MCF 10A (cell line): ENCODE results near the gene FBXO47. TPM values are rescaled to one million over a fixed set of nuclear protein-coding genes. Genes with fewer than 3 reads are reported as not detected.

Source experiments
- BruUV-seq: library from RNA; stranded (reverse); fragments of 400-500 nt; replicated peaks from 2 replicates; lab custom pipeline; 2021; lab: Mats Ljungman, UMichigan
- CTCF ChIA-PET: fragments of 300-600 bp; sonication (Branson Sonifier 250); formaldehyde crosslinking; extraction: SDS; loops from one replicate; lab custom pipeline; 2021; ENCODE audit warnings: antibody characterized with exemption, inconsistent platforms; lab: Yijun Ruan, JAX
- POLR2A ChIA-PET: fragments of 300-600, 350-650 bp; sonication (Branson Sonifier 250); formaldehyde crosslinking; extraction: SDS; loops from one replicate; lab custom pipeline; 2020; ENCODE audit warnings: antibody characterized with exemption, inconsistent platforms; lab: Yijun Ruan, JAX
- DNase-seq: peaks from one replicate; pipeline ENCODE4 v3.0.0-alpha.2; 2018; ENCODE audit not compliant: unreplicated experiment
- H3K27ac Mint-ChIP-seq: one replicate; pipeline ENCODE4 v1.8.0; 2022; ENCODE audit warnings: mild to moderate bottlenecking, low read depth, mixed read lengths; ENCODE audit not compliant: unreplicated experiment
- H3K27me3 Mint-ChIP-seq: one replicate; pipeline ENCODE4 v1.8.0; 2022; ENCODE audit warnings: mixed read lengths; ENCODE audit not compliant: insufficient read depth, unreplicated experiment
- H3K36me3 Mint-ChIP-seq: one replicate; pipeline ENCODE4 v1.8.0; 2022; ENCODE audit warnings: mild to moderate bottlenecking, moderate library complexity, mixed read lengths; ENCODE audit not compliant: insufficient read depth, unreplicated experiment
- H3K4me1 Mint-ChIP-seq: one replicate; pipeline ENCODE4 v1.8.0; 2022; ENCODE audit warnings: mixed read lengths; ENCODE audit not compliant: insufficient read depth, unreplicated experiment
- H3K4me3 Mint-ChIP-seq: one replicate; pipeline ENCODE4 v1.8.0; 2022; ENCODE audit warnings: mild to moderate bottlenecking, moderate library complexity, mixed read lengths; ENCODE audit not compliant: unreplicated experiment
- H3K9me3 Mint-ChIP-seq: one replicate; pipeline ENCODE4 v1.8.0; 2022; ENCODE audit warnings: mixed read lengths; ENCODE audit not compliant: unreplicated experiment
- intact Hi-C: fragments of 100-400 bp; cut with micrococcal nuclease; formaldehyde crosslinking; loops from 2 replicates; pipeline ENCODE4 v1.14.1; 2022
- total RNA-seq: library from RNA; stranded (reverse); gene quantifications from 2 replicates; pipeline ENCODE4 v1.2.3, GENCODE V29; 2022
- TF ChIP-seq, protein P1 (sequence below): fragments of 200-600 bp; IDR thresholded peaks from one replicate; pipeline ENCODE4 v1.8.0; 2022; ENCODE audit warnings: antibody characterized with exemption, mild to moderate bottlenecking; ENCODE audit not compliant: unreplicated experiment

FBXO47 gene
- total RNA-seq, 1 experiment from 2014 or later: not detected

GRCh38 chr17:38920374-38921291 lies 46.6 kb downstream of the FBXO47 start:
- no peak overlapping the region for H3K4me3 Mint-ChIP-seq
- no peaks in the 10 kb centered on the region for H3K9me3 Mint-ChIP-seq
- no peaks in the 10 kb centered on the region for H3K27me3 Mint-ChIP-seq
- H3K36me3 Mint-ChIP-seq: peaks cover 57% of the 10 kb centered on the region
- DNase-seq: no peak
- ChIA-PET POLR2A (interaction anchor here (1.2 kb wide), 1 partner anchor 19 kb away, joined by 5 read pairs; no protein-coding TSS in a partner anchor), CTCF (interaction anchor here (0.9 kb wide), 1 partner anchor 10 kb away, joined by 3 read pairs; no protein-coding TSS in a partner anchor)
- intact Hi-C loops: no loop called here
- TF ChIP-seq, protein P1, sequence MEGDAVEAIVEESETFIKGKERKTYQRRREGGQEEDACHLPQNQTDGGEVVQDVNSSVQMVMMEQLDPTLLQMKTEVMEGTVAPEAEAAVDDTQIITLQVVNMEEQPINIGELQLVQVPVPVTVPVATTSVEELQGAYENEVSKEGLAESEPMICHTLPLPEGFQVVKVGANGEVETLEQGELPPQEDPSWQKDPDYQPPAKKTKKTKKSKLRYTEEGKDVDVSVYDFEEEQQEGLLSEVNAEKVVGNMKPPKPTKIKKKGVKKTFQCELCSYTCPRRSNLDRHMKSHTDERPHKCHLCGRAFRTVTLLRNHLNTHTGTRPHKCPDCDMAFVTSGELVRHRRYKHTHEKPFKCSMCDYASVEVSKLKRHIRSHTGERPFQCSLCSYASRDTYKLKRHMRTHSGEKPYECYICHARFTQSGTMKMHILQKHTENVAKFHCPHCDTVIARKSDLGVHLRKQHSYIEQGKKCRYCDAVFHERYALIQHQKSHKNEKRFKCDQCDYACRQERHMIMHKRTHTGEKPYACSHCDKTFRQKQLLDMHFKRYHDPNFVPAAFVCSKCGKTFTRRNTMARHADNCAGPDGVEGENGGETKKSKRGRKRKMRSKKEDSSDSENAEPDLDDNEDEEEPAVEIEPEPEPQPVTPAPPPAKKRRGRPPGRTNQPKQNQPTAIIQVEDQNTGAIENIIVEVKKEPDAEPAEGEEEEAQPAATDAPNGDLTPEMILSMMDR: no peak
- BruUV-seq: no TSS peak
- H3K4me1 Mint-ChIP-seq: peaks cover 6% of the 10 kb centered on the region
- no peak overlapping the region for H3K27ac Mint-ChIP-seq

DNA sequence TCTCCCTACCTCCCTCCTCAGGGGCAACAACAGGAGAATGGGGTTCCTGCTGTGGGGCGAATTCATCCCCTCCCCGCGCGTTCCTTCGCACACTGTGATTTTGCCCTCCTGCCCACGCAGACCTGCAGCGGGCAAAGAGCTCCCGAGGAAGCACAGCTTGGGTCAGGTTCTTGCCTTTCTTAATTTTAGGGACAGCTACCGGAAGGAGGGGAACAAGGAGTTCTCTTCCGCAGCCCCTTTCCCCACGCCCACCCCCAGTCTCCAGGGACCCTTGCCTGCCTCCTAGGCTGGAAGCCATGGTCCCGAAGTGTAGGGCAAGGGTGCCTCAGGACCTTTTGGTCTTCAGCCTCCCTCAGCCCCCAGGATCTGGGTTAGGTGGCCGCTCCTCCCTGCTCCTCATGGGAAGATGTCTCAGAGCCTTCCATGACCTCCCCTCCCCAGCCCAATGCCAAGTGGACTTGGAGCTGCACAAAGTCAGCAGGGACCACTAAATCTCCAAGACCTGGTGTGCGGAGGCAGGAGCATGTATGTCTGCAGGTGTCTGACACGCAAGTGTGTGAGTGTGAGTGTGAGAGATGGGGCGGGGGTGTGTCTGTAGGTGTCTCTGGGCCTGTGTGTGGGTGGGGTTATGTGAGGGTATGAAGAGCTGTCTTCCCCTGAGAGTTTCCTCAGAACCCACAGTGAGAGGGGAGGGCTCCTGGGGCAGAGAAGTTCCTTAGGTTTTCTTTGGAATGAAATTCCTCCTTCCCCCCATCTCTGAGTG lies 47.7 kb downstream of the FBXO47 start:
- no TSS peak for BruUV-seq
- H3K4me1 Mint-ChIP-seq: peaks cover 6% of the 10 kb centered on the region
- H3K27me3 Mint-ChIP-seq: no peaks in the 10 kb centered on the region
- DNase-seq: no peak
- ChIA-PET POLR2A (no interaction called here), CTCF (interaction anchor here (0.6 to 0.9 kb wide), 2 partner anchors 9 to 1269 kb away, joined by 3 read pairs; no protein-coding TSS in a partner anchor)
- no peak overlapping the region for H3K27ac Mint-ChIP-seq
- H3K4me3 Mint-ChIP-seq: no peak overlapping the region
- H3K9me3 Mint-ChIP-seq: no peaks in the 10 kb centered on the region
- peaks cover 63% of the 10 kb centered on the region for H3K36me3 Mint-ChIP-seq
- TF ChIP-seq, protein P1: no peak
- intact Hi-C loops: no loop called here

DNA sequence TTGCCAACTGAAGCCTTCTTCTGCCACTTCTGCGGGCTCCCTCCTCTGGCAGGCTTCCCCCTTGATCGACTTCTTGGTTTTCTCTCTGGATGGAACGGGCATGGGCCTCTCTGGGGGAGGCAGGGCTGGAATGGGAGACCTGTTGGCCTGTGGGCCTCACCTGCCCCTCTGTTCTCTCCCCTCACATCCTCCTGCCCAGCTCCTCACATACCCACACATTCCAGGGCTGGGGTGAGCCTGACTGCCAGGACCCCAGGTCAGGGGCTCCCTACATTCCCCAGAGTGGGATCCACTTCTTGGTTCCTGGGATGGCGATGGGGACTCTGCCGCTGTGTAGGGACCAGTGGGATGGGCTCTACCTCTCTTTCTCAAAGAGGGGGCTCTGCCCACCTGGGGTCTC lies 48.3 kb downstream of the FBXO47 start:
- Mint-ChIP-seq H3K4me1 (peaks cover 6% of the 10 kb centered on the region), H3K36me3 (peaks cover 69% of the 10 kb centered on the region), H3K27ac (no peak overlapping the region), H3K9me3 (no peaks in the 10 kb centered on the region), H3K27me3 (no peaks in the 10 kb centered on the region), H3K4me3 (no peak overlapping the region)
- intact Hi-C loops: no loop called here
- no TSS peak for BruUV-seq
- ChIA-PET POLR2A (no interaction called here), CTCF (interaction anchor here (0.6 kb wide), 2 partner anchors 24 to 1269 kb away, joined by 3 read pairs; no protein-coding TSS in a partner anchor)
- TF ChIP-seq, protein P1: no peak
- no peak for DNase-seq
